Measurements from ENCODE around the gene RASSF3.

DNA sequence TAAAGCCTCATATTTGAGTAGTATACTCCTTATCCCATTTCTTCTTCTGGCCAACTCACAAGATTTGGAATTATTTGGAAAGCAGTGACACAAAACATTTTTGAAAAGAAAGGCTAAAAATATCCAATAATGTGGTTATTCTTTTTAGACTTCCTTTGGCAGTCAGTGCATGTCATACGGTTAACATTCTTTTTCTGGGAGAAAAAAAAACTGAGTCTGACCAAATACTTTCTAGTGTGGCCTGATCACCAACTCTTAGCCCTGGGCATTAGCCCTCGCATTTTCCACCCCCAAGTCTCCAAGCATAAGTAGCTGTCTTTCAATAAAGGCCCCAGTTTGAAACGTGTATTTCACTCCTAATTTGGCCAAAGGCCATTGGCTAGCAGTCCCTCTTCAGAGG, 5.9 kb downstream of the RASSF3 start:
- TF ChIP-seq, protein P1, sequence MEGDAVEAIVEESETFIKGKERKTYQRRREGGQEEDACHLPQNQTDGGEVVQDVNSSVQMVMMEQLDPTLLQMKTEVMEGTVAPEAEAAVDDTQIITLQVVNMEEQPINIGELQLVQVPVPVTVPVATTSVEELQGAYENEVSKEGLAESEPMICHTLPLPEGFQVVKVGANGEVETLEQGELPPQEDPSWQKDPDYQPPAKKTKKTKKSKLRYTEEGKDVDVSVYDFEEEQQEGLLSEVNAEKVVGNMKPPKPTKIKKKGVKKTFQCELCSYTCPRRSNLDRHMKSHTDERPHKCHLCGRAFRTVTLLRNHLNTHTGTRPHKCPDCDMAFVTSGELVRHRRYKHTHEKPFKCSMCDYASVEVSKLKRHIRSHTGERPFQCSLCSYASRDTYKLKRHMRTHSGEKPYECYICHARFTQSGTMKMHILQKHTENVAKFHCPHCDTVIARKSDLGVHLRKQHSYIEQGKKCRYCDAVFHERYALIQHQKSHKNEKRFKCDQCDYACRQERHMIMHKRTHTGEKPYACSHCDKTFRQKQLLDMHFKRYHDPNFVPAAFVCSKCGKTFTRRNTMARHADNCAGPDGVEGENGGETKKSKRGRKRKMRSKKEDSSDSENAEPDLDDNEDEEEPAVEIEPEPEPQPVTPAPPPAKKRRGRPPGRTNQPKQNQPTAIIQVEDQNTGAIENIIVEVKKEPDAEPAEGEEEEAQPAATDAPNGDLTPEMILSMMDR (IDR thresholded peaks at IDR 0.05) = no peak
- TF ChIP-seq POLR2A (IDR thresholded peaks at IDR 0.05) (no peak), EP300 (IDR thresholded peaks at IDR 0.05) (no peak)
